ENCODE results near the gene GTF3C5.
"Not testable (repeated sequence)": the region's sequence is repeated elsewhere in the genome, so short reads cannot be mapped to it uniquely, and the experiment has no call there.

Gene GTF3C5

GRCh38 chr9:133071484-133072150 lies 40.8 kb downstream of the GTF3C5 start:
- DNase-seq (ENCODE audit: low spot score), result no peak

- not testable (repeated sequence) for DNase-seq (ENCODE audit: low spot score)
Observed at GRCh38 chr9:133072210-133072609, 41.4 kb downstream of the GTF3C5 start.

- DNase-seq (ENCODE audit: low spot score), result no peak
Observed at GRCh38 chr9:133073086-133074014, 42.6 kb downstream of the GTF3C5 start.

GRCh38 chr9:133074111-133074651 lies 43.4 kb downstream of the GTF3C5 start:
- peak; percentile 63 for DNase-seq (ENCODE audit: low spot score)

GRCh38 chr9:133075925-133076630 lies 45.3 kb downstream of the GTF3C5 start:
- peak; percentile 83 for DNase-seq (ENCODE audit: low spot score)

- DNase-seq (ENCODE audit: low spot score), result no peak
Observed at GRCh38 chr9:133076691-133077090, 45.9 kb downstream of the GTF3C5 start.

- DNase-seq (ENCODE audit: low spot score), result no peak
Observed at GRCh38 chr9:133078486-133078885, 47.7 kb downstream of the GTF3C5 start.

- DNase-seq (ENCODE audit: low spot score), result no peak
Observed at GRCh38 chr9:133080161-133080560, 49.4 kb downstream of the GTF3C5 start.

GRCh38 chr9:133080786-133081779 lies 50.3 kb downstream of the GTF3C5 start:
- DNase-seq (ENCODE audit: low spot score), result not testable (repeated sequence)

- not testable (repeated sequence) for DNase-seq (ENCODE audit: low spot score)
Observed at GRCh38 chr9:133081957-133082644, 51.3 kb downstream of the GTF3C5 start.

- DNase-seq (ENCODE audit: low spot score), result not testable (repeated sequence)
Observed at GRCh38 chr9:133083688-133084087, 52.9 kb downstream of the GTF3C5 start.

GRCh38 chr9:133086212-133086860 lies 55.5 kb downstream of the GTF3C5 start:
- not testable (repeated sequence) for DNase-seq (ENCODE audit: low spot score)

GRCh38 chr9:133086894-133087293 lies 56.1 kb downstream of the GTF3C5 start:
- DNase-seq (ENCODE audit: low spot score), result no peak

GRCh38 chr9:133087429-133088145 lies 56.8 kb downstream of the GTF3C5 start:
- no peak for DNase-seq (ENCODE audit: low spot score)

GRCh38 chr9:133088146-133088750 lies 57.5 kb downstream of the GTF3C5 start:
- DNase-seq (ENCODE audit: low spot score), result no peak

GRCh38 chr9:133088756-133089155 lies 58.0 kb downstream of the GTF3C5 start:
- DNase-seq (ENCODE audit: low spot score), result no peak

GRCh38 chr9:133089271-133089671 lies 58.5 kb downstream of the GTF3C5 start:
- DNase-seq (ENCODE audit: low spot score), result no peak

GRCh38 chr9:133090187-133090586 lies 59.4 kb downstream of the GTF3C5 start:
- no peak for DNase-seq (ENCODE audit: low spot score)

Measured in GM03348 (cell line).